Pancreas (tissue), 10 donors: ENCODE results near the gene WDPCP. TPM values are rescaled to one million over a fixed set of nuclear protein-coding genes. Genes with fewer than 3 reads are reported as not detected.

ENCODE experiments used
- ATAC-seq, 4 donors: fragments of 200-7000 bp; cut with Tn5 transposase; one replicate each; pipeline versions ENCODE4 v1.8.0 to v1.9.1; 2020; ENCODE audit warnings: mild to moderate bottlenecking in 4 of 4, moderate library complexity in 4 of 4
- DNase-seq, 6 donors: peaks; one replicate each; pipeline ENCODE4 v3.0.0-alpha.2; 2020
- FAIRE-seq: peaks from 2 replicates; lab custom pipeline; 2012; peaks lifted over from hg19 to GRCh38; lab: Jason Lieb, UNC
- H3K27ac ChIP-seq, 4 donors: fragments of 200-600 bp; sonication (generic); 1 replicate in 3 of 4; 2 replicates in 1 of 4; pipeline versions ENCODE4 v1.5.0 to v1.8.0; 2020
- H3K27me3 ChIP-seq, 4 donors: fragments of 200-600 bp; one replicate each; pipeline ENCODE4 v1.8.0; 2021
- H3K36me3 ChIP-seq, 3 donors: fragments of 200-600 bp; sonication (generic) in 1 of 3; one replicate each; pipeline versions ENCODE4 v1.5.0 to v1.8.0; 2020 to 2021
- H3K4me1 ChIP-seq, 3 donors: fragments of 200-600 bp; one replicate each; pipeline ENCODE4 v1.8.0; 2021
- H3K4me3 ChIP-seq, 4 donors: fragments of 200-600 bp; sonication (generic) in 2 of 4; one replicate each; pipeline versions ENCODE4 v1.5.0 to v1.8.0; 2020 to 2021
- H3K9me3 ChIP-seq, 4 donors: fragments of 200-600 bp; one replicate each; pipeline ENCODE4 v1.8.0; 2021
- WGBS, 2 donors: extraction: QIAGEN DNeasy Blood & Tissue Kit; methylation state at CpG; one replicate each; pipeline ENCODE4 v1.1.7; 2013; 5-methylcytosine and 5-hydroxymethylcytosine counted together
- intact Hi-C, 3 donors: fragments of 100-400 bp; cut with DNase I; formaldehyde crosslinking; loops; one replicate each; pipeline versions ENCODE4 v1.11.1 to v1.14.2; 2022
- polyA plus RNA-seq, 2 donors: library from polyadenylated mRNA; stranded (reverse); fragments of 200-250 nt; gene quantifications; one replicate each; pipeline ENCODE4 v1.2.3, GENCODE V29; 2013
- total RNA-seq, 6 donors: library from RNA; stranded (reverse); fragmentation: NEBNext Ultra II Directional in 4 of 6; extraction: Animal tissue kit (Norgen Biotek cat#: 25700) in 4 of 6; gene quantifications; one replicate each; pipeline versions ENCODE4 v1.2.1 to v1.2.4, GENCODE V29; 2021 to 2023
- TF ChIP-seq, protein P1 (sequence below), 4 donors: fragments of 200-600 bp; sonication (generic) in 3 of 4; IDR thresholded peaks; one replicate each; pipeline versions ENCODE4 v1.5.0 to v1.8.0; 2021; ENCODE audit warnings: antibody characterized with exemption in 4 of 4
- donor health status: healthy with polysubstance abuse.
- donor health status: DM: no; HTN: no; CAD: no; lungs with moderate emphysema.
- donor health status: DM: no; HTN: no; CAD: no.
- donor health status: control.
- donor health status: control.
- donor health status: Bipolar disorder and iron deficiency.
- donor health status: DM: yes; HTN: yes; CAD: no.
- donor health status: DM: no; HTN: no; CAD: no.
- donor health status: DM: no; HTN: no; CAD: no.
- donor health status: DM: yes; HTN: yes; CAD: no.

WDPCP gene, protein sequence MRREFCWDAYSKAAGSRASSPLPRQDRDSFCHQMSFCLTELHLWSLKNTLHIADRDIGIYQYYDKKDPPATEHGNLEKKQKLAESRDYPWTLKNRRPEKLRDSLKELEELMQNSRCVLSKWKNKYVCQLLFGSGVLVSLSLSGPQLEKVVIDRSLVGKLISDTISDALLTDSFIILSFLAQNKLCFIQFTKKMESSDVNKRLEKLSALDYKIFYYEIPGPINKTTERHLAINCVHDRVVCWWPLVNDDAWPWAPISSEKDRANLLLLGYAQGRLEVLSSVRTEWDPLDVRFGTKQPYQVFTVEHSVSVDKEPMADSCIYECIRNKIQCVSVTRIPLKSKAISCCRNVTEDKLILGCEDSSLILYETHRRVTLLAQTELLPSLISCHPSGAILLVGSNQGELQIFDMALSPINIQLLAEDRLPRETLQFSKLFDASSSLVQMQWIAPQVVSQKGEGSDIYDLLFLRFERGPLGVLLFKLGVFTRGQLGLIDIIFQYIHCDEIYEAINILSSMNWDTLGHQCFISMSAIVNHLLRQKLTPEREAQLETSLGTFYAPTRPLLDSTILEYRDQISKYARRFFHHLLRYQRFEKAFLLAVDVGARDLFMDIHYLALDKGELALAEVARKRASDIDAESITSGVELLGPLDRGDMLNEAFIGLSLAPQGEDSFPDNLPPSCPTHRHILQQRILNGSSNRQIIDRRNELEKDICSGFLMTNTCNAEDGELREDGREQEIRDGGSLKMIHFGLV
- total RNA-seq (1 to 10 TPM; 3.1 to 6.1 (median 4.7) TPM), polyA plus RNA-seq (1 to 10 TPM; 1.9 to 2.3 TPM)

DNA sequence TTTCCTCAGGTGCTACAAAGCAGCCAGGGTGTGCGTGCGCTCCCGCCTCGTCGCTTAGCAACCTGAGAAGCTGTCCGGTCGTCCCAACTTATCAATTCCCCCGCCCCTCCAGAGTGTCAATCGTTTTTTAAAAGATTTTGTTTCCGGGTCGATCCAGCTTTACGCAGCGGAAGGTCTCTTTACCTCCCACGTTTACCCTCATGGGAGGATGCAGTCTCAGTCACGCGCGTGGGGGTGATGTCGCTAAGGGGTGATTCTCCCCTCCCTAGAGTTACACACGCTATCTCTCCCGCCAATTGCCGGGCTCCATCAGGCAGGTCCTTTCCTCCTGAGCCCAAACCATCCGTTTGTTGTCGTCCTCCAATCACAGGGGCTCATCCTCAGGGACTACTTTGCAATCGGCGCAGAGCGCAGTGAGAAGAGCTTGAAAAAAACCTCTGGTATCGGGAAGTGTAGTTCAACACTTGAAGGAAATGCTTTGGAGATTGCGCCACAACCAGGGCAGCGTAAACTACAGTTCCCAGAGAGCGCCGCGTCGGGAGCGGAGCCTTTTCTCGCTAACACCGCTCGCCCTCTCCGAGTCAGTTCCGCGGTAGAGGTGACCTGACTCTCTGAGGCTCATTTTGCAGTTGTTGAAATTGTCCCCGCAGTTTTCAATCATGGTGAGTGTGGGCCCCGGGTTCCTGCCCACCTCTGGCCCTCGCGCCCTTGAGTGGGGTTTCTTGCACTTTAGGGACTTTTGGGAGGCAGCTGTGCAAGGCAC is at the start of gene WDPCP, which contains the start of gene MDH1:
Gene WDPCP (minus strand): TSS at position 93 of the 763 bp plus-strand sequence. CDS start 206 bp downstream, outside the sequence.
Gene MDH1 (plus strand): TSS at position 579 of the 763 bp plus-strand sequence. CDS start 81 bp downstream, at position 660.
- FAIRE-seq (peak; percentile 82), DNase-seq (peak; percentile 90 to 96 (median 93)), ATAC-seq (peak; percentile 93 to 96 (median 94))
- Histone ChIP-seq H3K27me3 (no peaks in the 10 kb centered on the region), H3K4me3 (peak within 1 kb of the TSS; percentile 36 to 89 (median 84)), H3K4me1 (peaks cover 6 to 17% (median 15%) of the 10 kb centered on the region in 3 donors), H3K9me3 (no peaks in the 10 kb centered on the region), H3K27ac (peak within 1 kb of the TSS; percentile 74 to 89 (median 83)), H3K36me3 (no peaks in the 10 kb centered on the region)
- TF ChIP-seq, protein P1, sequence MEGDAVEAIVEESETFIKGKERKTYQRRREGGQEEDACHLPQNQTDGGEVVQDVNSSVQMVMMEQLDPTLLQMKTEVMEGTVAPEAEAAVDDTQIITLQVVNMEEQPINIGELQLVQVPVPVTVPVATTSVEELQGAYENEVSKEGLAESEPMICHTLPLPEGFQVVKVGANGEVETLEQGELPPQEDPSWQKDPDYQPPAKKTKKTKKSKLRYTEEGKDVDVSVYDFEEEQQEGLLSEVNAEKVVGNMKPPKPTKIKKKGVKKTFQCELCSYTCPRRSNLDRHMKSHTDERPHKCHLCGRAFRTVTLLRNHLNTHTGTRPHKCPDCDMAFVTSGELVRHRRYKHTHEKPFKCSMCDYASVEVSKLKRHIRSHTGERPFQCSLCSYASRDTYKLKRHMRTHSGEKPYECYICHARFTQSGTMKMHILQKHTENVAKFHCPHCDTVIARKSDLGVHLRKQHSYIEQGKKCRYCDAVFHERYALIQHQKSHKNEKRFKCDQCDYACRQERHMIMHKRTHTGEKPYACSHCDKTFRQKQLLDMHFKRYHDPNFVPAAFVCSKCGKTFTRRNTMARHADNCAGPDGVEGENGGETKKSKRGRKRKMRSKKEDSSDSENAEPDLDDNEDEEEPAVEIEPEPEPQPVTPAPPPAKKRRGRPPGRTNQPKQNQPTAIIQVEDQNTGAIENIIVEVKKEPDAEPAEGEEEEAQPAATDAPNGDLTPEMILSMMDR (IDR thresholded peaks at IDR 0.05) = no peak
- WGBS, 2 donors = 0 to 1% methylated on average over 44 of the region's 44 CpGs
- intact Hi-C loops = no loop called here

DNA sequence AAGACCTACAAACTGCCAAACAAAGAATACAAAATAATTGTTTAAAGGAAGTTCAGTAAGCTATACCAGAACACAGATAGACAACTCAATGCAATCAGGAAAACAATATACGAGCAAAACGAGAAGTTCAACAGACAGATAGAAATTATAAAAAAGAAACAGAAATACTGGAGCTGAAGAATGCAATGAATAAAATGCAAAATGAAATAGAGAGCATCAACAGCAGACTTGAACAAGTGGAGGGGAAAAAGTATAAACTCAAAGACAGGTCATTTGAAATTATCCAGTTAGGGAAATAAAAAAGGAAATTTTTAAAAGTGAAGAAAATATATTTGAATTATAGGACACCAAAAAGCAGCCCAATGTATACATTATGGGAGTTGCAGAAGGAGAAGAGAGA is 44.1 kb upstream of the WDPCP start:
- TF ChIP-seq, protein P1 (IDR thresholded peaks at IDR 0.05) = no peak
- FAIRE-seq = no peak

DNA sequence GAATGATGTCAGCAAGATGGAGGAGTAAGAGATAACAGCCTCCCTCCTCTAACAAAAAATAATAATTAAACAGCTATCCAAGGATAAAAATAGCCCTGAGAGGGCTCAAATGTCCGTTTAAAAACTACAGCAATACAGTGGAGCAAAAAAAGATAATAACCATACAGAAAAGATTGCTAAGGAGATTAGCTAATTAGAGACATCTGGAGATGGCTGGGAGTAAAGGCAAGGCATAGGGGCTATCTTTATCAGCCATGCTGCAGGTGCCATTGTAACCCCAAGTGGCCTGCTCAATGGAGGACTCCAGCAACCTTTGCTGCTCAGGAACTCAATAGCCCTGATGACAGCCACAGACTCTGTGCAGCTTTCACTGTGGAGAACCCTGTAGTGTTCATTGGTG is 43.2 kb upstream of the WDPCP start:
- Histone ChIP-seq H3K27ac (no peak overlapping the region), H3K9me3 (peaks cover 0 to 3% (median 0%) of the 10 kb centered on the region in 4 donors), H3K27me3 (no peaks in the 10 kb centered on the region), H3K4me3 (no peak overlapping the region), H3K4me1 (no peaks in the 10 kb centered on the region), H3K36me3 (no peaks in the 10 kb centered on the region)
- WGBS, 2 donors = 37 to 45% methylated on average over 1 of the region's 1 CpG
- TF ChIP-seq, protein P1 (IDR thresholded peaks at IDR 0.05) = no peak
- DNase-seq = no peak
- no peak for FAIRE-seq
- intact Hi-C loops = no loop called here
- no peak for ATAC-seq

More for the DNA sequence above, 44.1 kb upstream of the WDPCP start:
- Histone ChIP-seq H3K4me3 (no peak overlapping the region), H3K27me3 (no peaks in the 10 kb centered on the region), H3K4me1 (no peaks in the 10 kb centered on the region), H3K27ac (no peak overlapping the region), H3K9me3 (peaks cover 0 to 3% (median 0%) of the 10 kb centered on the region in 4 donors), H3K36me3 (no peaks in the 10 kb centered on the region)
- intact Hi-C loops = no loop called here
- ATAC-seq (no peak), DNase-seq (no peak)
- 79 to 82% methylated on average over 2 of the region's 2 CpGs for WGBS, 2 donors

DNA sequence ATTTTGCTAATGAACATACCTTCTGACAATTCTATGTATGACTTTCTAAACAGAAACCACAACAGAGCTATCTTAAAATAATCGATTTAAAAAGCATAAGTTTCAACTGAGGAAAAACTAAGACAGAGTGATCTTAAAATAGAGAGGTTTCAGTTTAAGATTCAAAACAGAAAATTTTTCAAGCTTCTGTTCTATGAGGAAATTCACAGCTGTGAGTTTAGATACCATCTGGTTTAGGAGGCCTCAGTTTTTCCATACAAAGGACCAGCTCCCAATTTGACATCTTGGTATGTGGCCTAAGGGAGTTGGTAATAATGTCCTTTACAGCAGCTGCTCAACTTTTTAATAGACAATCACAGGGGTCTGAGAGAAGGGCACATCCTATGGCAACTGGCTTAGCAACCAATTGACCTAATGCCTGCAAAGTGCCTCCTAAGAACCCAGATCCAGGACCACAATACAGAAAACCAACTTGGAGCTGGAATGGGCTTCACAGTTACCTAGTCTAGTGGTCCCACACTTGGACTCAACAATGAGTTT is 40.2 kb upstream of the WDPCP start:
- H3K4me3 ChIP-seq = no peak overlapping the region
- 84 to 86% methylated on average over 1 of the region's 1 CpG for WGBS, 2 donors
- FAIRE-seq = no peak
- DNase-seq = no peak
- no peak overlapping the region for H3K27ac ChIP-seq
- no peaks in the 10 kb centered on the region for H3K4me1 ChIP-seq
- TF ChIP-seq, protein P1 (IDR thresholded peaks at IDR 0.05) = no peak
- intact Hi-C loops = no loop called here
- no peaks in the 10 kb centered on the region for H3K27me3 ChIP-seq
- no peaks in the 10 kb centered on the region for H3K9me3 ChIP-seq
- ATAC-seq = no peak
- H3K36me3 ChIP-seq = no peaks in the 10 kb centered on the region
